GM12878 (cell line): ENCODE data around the gene ICAM2. TPM values are rescaled to one million over a fixed set of nuclear protein-coding genes. Genes with fewer than 3 reads are reported as not detected.
A peak's percentile ranks its signal among the peaks of the same experiment; 100 is the strongest.

Experiments
- ATF3 ChIP-seq: IDR thresholded peaks from 2 replicates; pipeline ENCODE4 v1.6.1; 2011; ENCODE audit warnings: low read depth, mild to moderate bottlenecking, low read length, moderate library complexity, borderline replicate concordance; ENCODE audit errors: extremely low read depth
- BMI1 ChIP-seq: fragments of 450-650 bp; IDR thresholded peaks from 2 replicates; pipeline ENCODE4 v1.6.1; 2016; ENCODE audit warnings: mild to moderate bottlenecking, moderate library complexity, borderline replicate concordance
- CEBPB ChIP-seq, 2 experiments: fragments of 150-350 bp in 1 of 2; IDR thresholded peaks; 2 replicates each; pipeline ENCODE4 v1.6.1; 2012 to 2014; ENCODE audit warnings: low read depth in 2 of 2, low read length in 2 of 2, borderline replicate concordance in 1 of 2, inconsistent platforms in 1 of 2
- CHD2 ChIP-seq: IDR thresholded peaks from 2 replicates; pipeline ENCODE4 v1.6.1; 2011; ENCODE audit warnings: low read depth, low read length, improper control_type of control experiment, borderline replicate concordance
- CREM ChIP-seq: IDR thresholded peaks from 2 replicates; pipeline ENCODE4 v1.6.1; 2014; ENCODE audit warnings: antibody characterized with exemption, low read depth
- E2F4 ChIP-seq: IDR thresholded peaks from 2 replicates; pipeline ENCODE4 v1.6.1; 2012; ENCODE audit warnings: low read depth, low read length, improper control_type of control experiment
- GATAD2B ChIP-seq: fragments of 450-650 bp; conservative IDR thresholded peaks from 2 replicates; pipeline ENCODE4 v1.6.1; 2017; ENCODE audit warnings: low read depth, mild to moderate bottlenecking, moderate library complexity
- HDGF ChIP-seq: fragments of 450-650 bp; IDR thresholded peaks from 2 replicates; pipeline ENCODE4 v1.6.1; 2016; ENCODE audit warnings: antibody characterized with exemption
- IRF5 ChIP-seq: fragments of 450-650 bp; IDR thresholded peaks from 2 replicates; pipeline ENCODE4 v1.6.1; 2017; ENCODE audit warnings: borderline replicate concordance
- JUNB ChIP-seq: IDR thresholded peaks from 2 replicates; pipeline ENCODE4 v1.6.1; 2016; ENCODE audit warnings: antibody characterized with exemption, mild to moderate bottlenecking
- JUND ChIP-seq: IDR thresholded peaks from 2 replicates; pipeline ENCODE4 v1.6.1; 2012; ENCODE audit warnings: low read depth, mild to moderate bottlenecking, low read length, improper control_type of control experiment, moderate library complexity
- KLF5 ChIP-seq: fragments of 450-650 bp; IDR thresholded peaks from 2 replicates; pipeline ENCODE4 v1.6.1; 2014; ENCODE audit warnings: mild to moderate bottlenecking; ENCODE audit not compliant: partially characterized antibody
- MAX ChIP-seq: IDR thresholded peaks from 2 replicates; pipeline ENCODE4 v1.6.1; 2012; ENCODE audit warnings: low read depth, low read length, improper control_type of control experiment
- NR2F1 ChIP-seq: fragments of 450-650 bp; conservative IDR thresholded peaks from 2 replicates; pipeline ENCODE4 v1.6.1; 2017; ENCODE audit warnings: mild to moderate bottlenecking
- RAD51 ChIP-seq: fragments of 450-650 bp; IDR thresholded peaks from 2 replicates; pipeline ENCODE4 v1.6.1; 2016; ENCODE audit warnings: moderate library complexity, mild to moderate bottlenecking, inconsistent platforms
- RB1 ChIP-seq: fragments of 450-650 bp; formaldehyde crosslinking; IDR thresholded peaks from 2 replicates; pipeline ENCODE4 v1.6.1; 2017; ENCODE audit warnings: mild to moderate bottlenecking, borderline replicate concordance
- RFX5 ChIP-seq: IDR thresholded peaks from 2 replicates; pipeline ENCODE4 v1.6.1; 2011; ENCODE audit warnings: low read depth, low read length, improper control_type of control experiment
- STAT3 ChIP-seq: IDR thresholded peaks from 2 replicates; pipeline ENCODE4 v1.6.1; 2011; ENCODE audit warnings: low read depth, low read length, improper control_type of control experiment
- USF2 ChIP-seq: IDR thresholded peaks from 2 replicates; pipeline ENCODE4 v1.6.1; 2011; ENCODE audit warnings: low read depth, low read length, improper control_type of control experiment, borderline replicate concordance
- YBX1 ChIP-seq: fragments of 450-650 bp; IDR thresholded peaks from 2 replicates; pipeline ENCODE4 v1.6.1; 2016; ENCODE audit warnings: antibody characterized with exemption
- ZNF274 ChIP-seq: IDR thresholded peaks from one replicate; pipeline ENCODE4 v1.8.0; 2011; ENCODE audit not compliant: insufficient read length, insufficient read depth
- polyA plus RNA-seq, 11 experiments: library from polyadenylated mRNA; depleted of rRNA in 4 of 11; unstranded in 6 of 11; stranded (reverse) in 5 of 11; fragments of >200 nt; fragmentation: Nextera tagmentation in 4 of 11; fragmentation: Illumina TruSeq in 1 of 11; extraction: Ambion mirVana in 4 of 11; extraction: Trizol in 1 of 11; gene quantifications; 1 replicate in 1 of 11; 2 replicates in 10 of 11; pipeline versions ENCODE4 v1.2.1 to v1.2.3, GENCODE V29; 2011 to 2016; ENCODE audit warnings: inconsistent platforms in 2 of 11, missing spikeins in 2 of 11, low read depth in 1 of 11
- total RNA-seq, 4 experiments: library from RNA; depleted of rRNA in 3 of 4; stranded (reverse); fragments of >200 nt in 3 of 4; fragmentation: Illumina TruSeq in 1 of 4; extraction: Trizol in 1 of 4; gene quantifications; 2 replicates each; pipeline versions ENCODE4 v1.2.1 to v1.2.3, GENCODE V29; 2013 to 2021
- TF ChIP-seq, protein P1 (sequence below): IDR thresholded peaks from 2 replicates; pipeline ENCODE4 v1.6.1; 2011; ENCODE audit warnings: mild to moderate bottlenecking, low read depth, low read length, moderate library complexity; ENCODE audit not compliant: insufficient replicate concordance

The ICAM2 gene
- total and polyA plus RNA-seq, 10 of the 15 experiments (the other 5 are each of a cell fraction or from before 2014, with no cell fraction given), result 23.6 to 108 (median 58.1) TPM

- TF ChIP-seq, protein P1, sequence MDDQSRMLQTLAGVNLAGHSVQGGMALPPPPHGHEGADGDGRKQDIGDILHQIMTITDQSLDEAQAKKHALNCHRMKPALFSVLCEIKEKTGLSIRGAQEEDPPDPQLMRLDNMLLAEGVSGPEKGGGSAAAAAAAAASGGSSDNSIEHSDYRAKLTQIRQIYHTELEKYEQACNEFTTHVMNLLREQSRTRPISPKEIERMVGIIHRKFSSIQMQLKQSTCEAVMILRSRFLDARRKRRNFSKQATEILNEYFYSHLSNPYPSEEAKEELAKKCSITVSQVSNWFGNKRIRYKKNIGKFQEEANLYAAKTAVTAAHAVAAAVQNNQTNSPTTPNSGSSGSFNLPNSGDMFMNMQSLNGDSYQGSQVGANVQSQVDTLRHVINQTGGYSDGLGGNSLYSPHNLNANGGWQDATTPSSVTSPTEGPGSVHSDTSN, result peak; percentile 54
- no peak for TF ChIP-seq KLF5
- TF ChIP-seq ZNF274, result no peak
- no peak for TF ChIP-seq CEBPB (IDR thresholded peaks at IDR 0.05; ENCODE audit: borderline replicate concordance in 1 of 2, low read depth in 2 of 2, low read length in 2 of 2)
- TF ChIP-seq E2F4, result no peak
- TF ChIP-seq NR2F1, result peak; percentile 65
- TF ChIP-seq JUND, result no peak
- TF ChIP-seq MAX, result peak; percentile 72
- TF ChIP-seq CREM, result peak; percentile 88
- peak; percentile 83 for TF ChIP-seq RAD51
- no peak for TF ChIP-seq IRF5
- TF ChIP-seq USF2, result peak; percentile 42; the same call in 1 of the 2 replicates
- no peak for TF ChIP-seq BMI1
- TF ChIP-seq STAT3, result no peak
- TF ChIP-seq GATAD2B, result peak; percentile 74
- TF ChIP-seq JUNB, result no peak
- TF ChIP-seq CHD2, result 0 out of 2 replicates have a peak, but pooled peaks have one; percentile 39
- TF ChIP-seq RFX5, result no peak
- TF ChIP-seq RB1, result no peak
- TF ChIP-seq ATF3, result no peak
- TF ChIP-seq HDGF, result no peak
- TF ChIP-seq YBX1, result no peak
Measured at GRCh38 chr17:64020056-64020766, at the start of gene ICAM2 (continued).
